Lower lobe of right lung (tissue), 2 donors: ENCODE results near the gene KCTD16. TPM values are rescaled to one million over a fixed set of nuclear protein-coding genes. Genes with fewer than 3 reads are reported as not detected.

ENCODE experiments used
- ATAC-seq, 2 donors: fragments of 200-7000 bp; cut with Tn5 transposase; one replicate each; pipeline ENCODE4 v1.9.1; 2020 to 2022; ENCODE audit warnings: mild to moderate bottlenecking in 2 of 2, moderate library complexity in 2 of 2
- DNase-seq: peaks from one replicate; pipeline ENCODE4 v3.0.0-alpha.2; 2020
- H3K27ac ChIP-seq: fragments of 200-600 bp; one replicate; pipeline ENCODE4 v1.8.0; 2022
- H3K27me3 ChIP-seq: fragments of 200-600 bp; one replicate; pipeline ENCODE4 v1.8.0; 2022; ENCODE audit warnings: low read depth
- H3K36me3 ChIP-seq: fragments of 200-600 bp; one replicate; pipeline ENCODE4 v1.8.0; 2022; ENCODE audit warnings: mild to moderate bottlenecking
- H3K4me1 ChIP-seq: fragments of 200-600 bp; one replicate; pipeline ENCODE4 v1.8.0; 2022
- H3K4me3 ChIP-seq: fragments of 200-600 bp; one replicate; pipeline ENCODE4 v1.8.0; 2022; ENCODE audit warnings: mild to moderate bottlenecking
- H3K9me3 ChIP-seq: fragments of 200-600 bp; one replicate; pipeline ENCODE4 v1.8.0; 2022
- CTCF ChIP-seq: fragments of 200-600 bp; IDR thresholded peaks from one replicate; pipeline ENCODE4 v1.8.0; 2022; ENCODE audit warnings: antibody characterized with exemption, mild to moderate bottlenecking
- intact Hi-C: fragments of 100-400 bp; cut with DNase I; formaldehyde crosslinking; loops from one replicate; pipeline ENCODE4 v1.11.0; 2022
- total RNA-seq: library from RNA; stranded (reverse); fragmentation: NEBNext Ultra II Directional; extraction: Animal tissue kit (Norgen Biotek cat#: 25700); gene quantifications from one replicate; pipeline ENCODE4 v1.2.1, GENCODE V29; 2021
- donor health status: DM: no; HTN: yes; CAD: no; lungs with severe emphysema.

Gene KCTD16
- total RNA-seq, 1 donor from 2014 or later, result 2.5 TPM

DNA sequence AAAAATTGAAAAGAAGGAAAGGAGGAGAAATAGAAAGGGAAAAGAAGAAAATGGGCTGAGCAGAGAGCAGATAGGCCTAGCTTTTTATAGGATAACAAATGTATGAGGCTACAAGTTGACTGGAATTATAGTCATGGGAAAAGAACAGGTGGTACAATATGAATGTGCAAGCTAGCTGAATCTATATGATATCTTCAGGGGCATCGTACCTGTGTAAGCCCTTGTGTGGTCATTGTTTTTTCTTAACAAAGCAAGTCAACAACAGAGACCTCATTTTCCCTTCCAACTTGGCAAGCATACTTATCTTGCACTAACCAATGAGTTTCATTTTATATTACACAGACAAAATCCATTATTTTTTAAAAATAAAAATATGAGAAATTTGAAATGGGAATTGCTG lies 259.2 kb downstream of the KCTD16 start:
- DNase-seq, result no peak
- no peak overlapping the region for H3K4me3 ChIP-seq
- intact Hi-C loops, result no loop called here
- H3K9me3 ChIP-seq, result no peaks in the 10 kb centered on the region
- TF ChIP-seq CTCF, result no peak
- no peaks in the 10 kb centered on the region for H3K36me3 ChIP-seq
- ATAC-seq, result no peak
- H3K27ac ChIP-seq, result no peak overlapping the region
- no peaks in the 10 kb centered on the region for H3K4me1 ChIP-seq
- no peaks in the 10 kb centered on the region for H3K27me3 ChIP-seq

- intact Hi-C loops, result no loop called here
- no peak for DNase-seq
- H3K9me3 ChIP-seq, result no peaks in the 10 kb centered on the region
- no peak for TF ChIP-seq CTCF
- no peak overlapping the region for H3K4me3 ChIP-seq
- no peaks in the 10 kb centered on the region for H3K4me1 ChIP-seq
- no peak for ATAC-seq
- H3K27ac ChIP-seq, result no peak overlapping the region
- no peaks in the 10 kb centered on the region for H3K27me3 ChIP-seq
- H3K36me3 ChIP-seq, result no peaks in the 10 kb centered on the region
Observed at GRCh38 chr5:144433140-144433822, 262.6 kb downstream of the KCTD16 start.

GRCh38 chr5:144433893-144434292 lies 263.2 kb downstream of the KCTD16 start:
- ATAC-seq (no peak), DNase-seq (no peak)
- no peaks in the 10 kb centered on the region for H3K4me1 ChIP-seq
- no peaks in the 10 kb centered on the region for H3K9me3 ChIP-seq
- H3K4me3 ChIP-seq, result no peak overlapping the region
- TF ChIP-seq CTCF, result no peak
- no peaks in the 10 kb centered on the region for H3K36me3 ChIP-seq
- H3K27ac ChIP-seq, result no peak overlapping the region
- H3K27me3 ChIP-seq, result no peaks in the 10 kb centered on the region
- intact Hi-C loops, result no loop called here

DNA sequence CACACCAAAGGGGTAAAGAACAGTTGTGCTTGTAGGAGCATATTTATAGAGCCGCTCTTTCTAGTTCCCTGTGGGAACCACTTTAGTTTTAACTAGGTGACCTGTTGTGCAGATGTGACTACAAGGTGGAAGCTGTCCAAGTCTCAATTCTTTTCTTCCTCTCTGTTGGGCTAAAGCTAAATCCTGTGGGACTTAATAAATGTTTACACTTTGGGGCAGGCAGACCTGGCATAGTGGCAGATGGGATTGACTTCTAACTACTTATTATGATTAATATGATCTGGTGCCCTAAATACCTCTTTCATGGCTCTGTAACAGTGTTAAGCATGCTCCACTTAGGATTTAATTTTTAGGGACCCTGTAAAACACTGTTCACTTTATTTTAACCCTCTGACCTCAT lies 265.3 kb downstream of the KCTD16 start:
- Histone ChIP-seq H3K4me1 (no peaks in the 10 kb centered on the region), H3K9me3 (peaks cover 3% of the 10 kb centered on the region), H3K27me3 (no peaks in the 10 kb centered on the region), H3K36me3 (no peaks in the 10 kb centered on the region), H3K4me3 (no peak overlapping the region), H3K27ac (no peak overlapping the region)
- intact Hi-C loops, result no loop called here
- DNase-seq (no peak), ATAC-seq (no peak)
- TF ChIP-seq CTCF, result no peak

GRCh38 chr5:144438237-144438636 lies 267.6 kb downstream of the KCTD16 start:
- TF ChIP-seq CTCF, result no peak
- H3K4me3 ChIP-seq, result no peak overlapping the region
- no peaks in the 10 kb centered on the region for H3K4me1 ChIP-seq
- intact Hi-C loops, result no loop called here
- no peak for ATAC-seq
- peaks cover 17% of the 10 kb centered on the region for H3K9me3 ChIP-seq
- no peak overlapping the region for H3K27ac ChIP-seq
- no peaks in the 10 kb centered on the region for H3K36me3 ChIP-seq
- DNase-seq, result no peak
- no peaks in the 10 kb centered on the region for H3K27me3 ChIP-seq
